MCF 10A (cell line): ENCODE data around the gene BTBD17. TPM values are rescaled to one million over a fixed set of nuclear protein-coding genes. Genes with fewer than 3 reads are reported as not detected.

ENCODE experiments used
- BruUV-seq: library from RNA; stranded (reverse); fragments of 400-500 nt; replicated peaks from 2 replicates; lab custom pipeline; 2021; lab: Mats Ljungman, UMichigan
- CTCF ChIA-PET: fragments of 300-600 bp; sonication (Branson Sonifier 250); formaldehyde crosslinking; extraction: SDS; loops from one replicate; lab custom pipeline; 2021; ENCODE audit warnings: antibody characterized with exemption, inconsistent platforms; lab: Yijun Ruan, JAX
- POLR2A ChIA-PET: fragments of 300-600, 350-650 bp; sonication (Branson Sonifier 250); formaldehyde crosslinking; extraction: SDS; loops from one replicate; lab custom pipeline; 2020; ENCODE audit warnings: antibody characterized with exemption, inconsistent platforms; lab: Yijun Ruan, JAX
- DNase-seq: peaks from one replicate; pipeline ENCODE4 v3.0.0-alpha.2; 2018; ENCODE audit not compliant: unreplicated experiment
- H3K27ac Mint-ChIP-seq: one replicate; pipeline ENCODE4 v1.8.0; 2022; ENCODE audit warnings: mild to moderate bottlenecking, low read depth, mixed read lengths; ENCODE audit not compliant: unreplicated experiment
- H3K27me3 Mint-ChIP-seq: one replicate; pipeline ENCODE4 v1.8.0; 2022; ENCODE audit warnings: mixed read lengths; ENCODE audit not compliant: insufficient read depth, unreplicated experiment
- H3K36me3 Mint-ChIP-seq: one replicate; pipeline ENCODE4 v1.8.0; 2022; ENCODE audit warnings: mild to moderate bottlenecking, moderate library complexity, mixed read lengths; ENCODE audit not compliant: insufficient read depth, unreplicated experiment
- H3K4me1 Mint-ChIP-seq: one replicate; pipeline ENCODE4 v1.8.0; 2022; ENCODE audit warnings: mixed read lengths; ENCODE audit not compliant: insufficient read depth, unreplicated experiment
- H3K4me3 Mint-ChIP-seq: one replicate; pipeline ENCODE4 v1.8.0; 2022; ENCODE audit warnings: mild to moderate bottlenecking, moderate library complexity, mixed read lengths; ENCODE audit not compliant: unreplicated experiment
- H3K9me3 Mint-ChIP-seq: one replicate; pipeline ENCODE4 v1.8.0; 2022; ENCODE audit warnings: mixed read lengths; ENCODE audit not compliant: unreplicated experiment
- CTCF ChIP-seq: fragments of 200-600 bp; IDR thresholded peaks from one replicate; pipeline ENCODE4 v1.8.0; 2022; ENCODE audit warnings: antibody characterized with exemption, mild to moderate bottlenecking; ENCODE audit not compliant: unreplicated experiment
- intact Hi-C: fragments of 100-400 bp; cut with micrococcal nuclease; formaldehyde crosslinking; loops from 2 replicates; pipeline ENCODE4 v1.14.1; 2022
- total RNA-seq: library from RNA; stranded (reverse); gene quantifications from 2 replicates; pipeline ENCODE4 v1.2.3, GENCODE V29; 2022

Gene BTBD17
- total RNA-seq, 1 experiment from 2014 or later, result not detected

GRCh38 chr17:74350486-74350885, 11.2 kb downstream of the BTBD17 start:
- H3K36me3 Mint-ChIP-seq, result no peaks in the 10 kb centered on the region
- H3K27ac Mint-ChIP-seq, result no peak overlapping the region
- no peaks in the 10 kb centered on the region for H3K9me3 Mint-ChIP-seq
- no peak overlapping the region for H3K4me3 Mint-ChIP-seq
- peaks cover 32% of the 10 kb centered on the region for H3K27me3 Mint-ChIP-seq
- BruUV-seq, result no TSS peak
- TF ChIP-seq CTCF, result no peak
- POLR2A ChIA-PET, result no interaction called here
- intact Hi-C loops, result no loop called here
- CTCF ChIA-PET, result interaction anchor here (1.9 kb wide), 1 partner anchor 18 kb away, joined by 13 read pairs; no protein-coding TSS in a partner anchor
- H3K4me1 Mint-ChIP-seq, result no peaks in the 10 kb centered on the region
- DNase-seq, result no peak

GRCh38 chr17:74349120-74349519, 12.5 kb downstream of the BTBD17 start:
- H3K27me3 Mint-ChIP-seq, result peaks cover 32% of the 10 kb centered on the region

GRCh38 chr17:74347646-74348045, 14.0 kb downstream of the BTBD17 start:
- intact Hi-C loops, result no loop called here
- H3K27me3 Mint-ChIP-seq, result peaks cover 20% of the 10 kb centered on the region
- no peaks in the 10 kb centered on the region for H3K36me3 Mint-ChIP-seq
- BruUV-seq, result no TSS peak
- no peaks in the 10 kb centered on the region for H3K4me1 Mint-ChIP-seq
- CTCF ChIA-PET, result interaction anchor here (0.6 kb wide), 1 partner anchor 110 kb away, joined by 3 read pairs; no protein-coding TSS in a partner anchor
- POLR2A ChIA-PET, result no interaction called here
- TF ChIP-seq CTCF, result no peak
- no peak overlapping the region for H3K4me3 Mint-ChIP-seq
- no peaks in the 10 kb centered on the region for H3K9me3 Mint-ChIP-seq
- DNase-seq, result no peak
- no peak overlapping the region for H3K27ac Mint-ChIP-seq

More at GRCh38 chr17:74349120-74349519, 12.5 kb downstream of the BTBD17 start:
- intact Hi-C loops, result no loop called here
- Mint-ChIP-seq H3K36me3 (no peaks in the 10 kb centered on the region), H3K9me3 (no peaks in the 10 kb centered on the region), H3K27ac (no peak overlapping the region), H3K4me1 (no peaks in the 10 kb centered on the region), H3K4me3 (no peak overlapping the region)
- CTCF ChIA-PET, result interaction anchor here (0.5 to 1.9 kb wide), 2 partner anchors 19 to 30 kb away, joined by 3 to 13 read pairs; no protein-coding TSS in a partner anchor
- no peak for TF ChIP-seq CTCF
- BruUV-seq, result no TSS peak
- POLR2A ChIA-PET, result no interaction called here
- no peak for DNase-seq

GRCh38 chr17:74345433-74346241, 16.0 kb downstream of the BTBD17 start:
- no TSS peak for BruUV-seq
- Mint-ChIP-seq H3K27me3 (peaks cover 20% of the 10 kb centered on the region), H3K4me3 (no peak overlapping the region), H3K4me1 (no peaks in the 10 kb centered on the region), H3K27ac (no peak overlapping the region), H3K9me3 (no peaks in the 10 kb centered on the region), H3K36me3 (no peaks in the 10 kb centered on the region)
- POLR2A ChIA-PET, result no interaction called here
- CTCF ChIA-PET, result no interaction called here
- intact Hi-C loops, result no loop called here
- no peak for TF ChIP-seq CTCF
- no peak for DNase-seq
